Keratinocyte (primary cell): ENCODE results near the gene PARN. TPM values are rescaled to one million over a fixed set of nuclear protein-coding genes. Genes with fewer than 3 reads are reported as not detected.
"Not testable (repeated sequence)": the region's sequence is repeated elsewhere in the genome, so short reads cannot be mapped to it uniquely, and the experiment has no call there.

Experiments
- DNase-seq: peaks from one replicate; pipeline ENCODE4 v3.0.0-alpha.2; 2011; ENCODE audit warnings: low read depth, missing footprints, low spot score
- FAIRE-seq: peaks from 2 replicates; lab custom pipeline; 2011; peaks lifted over from hg19 to GRCh38; lab: Jason Lieb, UNC
- H2AFZ ChIP-seq: 2 replicates; pipeline ENCODE4 v1.6.0; 2012; ENCODE audit warnings: low read length, control low read depth, inconsistent platforms; ENCODE audit not compliant: control insufficient read depth
- H3K27ac ChIP-seq: 2 replicates; pipeline ENCODE4 v1.5.1; 2011; ENCODE audit warnings: low read length; ENCODE audit not compliant: control insufficient read depth, insufficient read depth
- H3K27me3 ChIP-seq: 3 replicates; pipeline ENCODE4 v1.6.0; 2011; ENCODE audit warnings: low read length; ENCODE audit not compliant: control insufficient read depth, insufficient read depth; ENCODE audit errors: extremely low read depth
- H3K36me3 ChIP-seq, 2 experiments: 2 replicates in 1 of 2; 3 replicates in 1 of 2; pipeline ENCODE4 v1.5.1; 2011; ENCODE audit warnings: low read length in 2 of 2, mild to moderate bottlenecking in 1 of 2; ENCODE audit not compliant: control insufficient read depth in 2 of 2, insufficient read depth in 2 of 2; ENCODE audit errors: extremely low read depth in 1 of 2
- H3K4me1 ChIP-seq: 3 replicates; pipeline ENCODE4 v1.5.1; 2011; ENCODE audit warnings: low read length; ENCODE audit not compliant: control insufficient read depth, insufficient read depth; ENCODE audit errors: extremely low read depth
- H3K4me2 ChIP-seq: 3 replicates; pipeline ENCODE4 v1.6.0; 2011; ENCODE audit warnings: low read depth, low read length; ENCODE audit not compliant: control insufficient read depth, insufficient read depth; ENCODE audit errors: extremely low read depth
- H3K4me3 ChIP-seq, 3 experiments: fragments of 200-600 bp in 1 of 3; sonication (generic) in 1 of 3; 2 replicates in 2 of 3; 3 replicates in 1 of 3; pipeline ENCODE4 v1.5.1; 2011 to 2016; ENCODE audit warnings: low read length in 3 of 3, mild to moderate bottlenecking in 3 of 3, control low read depth in 2 of 3, inconsistent platforms in 1 of 3, low read depth in 1 of 3, mixed read lengths in 1 of 3, mixed run types in 1 of 3, moderate library complexity in 1 of 3; ENCODE audit not compliant: control insufficient read depth in 2 of 3, insufficient read depth in 2 of 3; ENCODE audit errors: extremely low read depth in 1 of 3
- H3K79me2 ChIP-seq: 2 replicates; pipeline ENCODE4 v1.6.0; 2012; ENCODE audit warnings: low read length; ENCODE audit not compliant: control insufficient read depth, insufficient read depth
- H3K9ac ChIP-seq: 3 replicates; pipeline ENCODE4 v1.6.0; 2011; ENCODE audit warnings: low read length; ENCODE audit not compliant: control insufficient read depth, insufficient read depth; ENCODE audit errors: extremely low read depth
- H3K9me1 ChIP-seq: 3 replicates; pipeline ENCODE4 v1.6.0; 2011; ENCODE audit warnings: low read length; ENCODE audit not compliant: control insufficient read depth, insufficient read depth; ENCODE audit errors: extremely low read depth
- H3K9me3 ChIP-seq: 2 replicates; pipeline ENCODE4 v1.5.1; 2012; ENCODE audit warnings: low read depth, low read length; ENCODE audit not compliant: control insufficient read depth
- H4K20me1 ChIP-seq: 3 replicates; pipeline ENCODE4 v1.6.0; 2011; ENCODE audit warnings: low read length; ENCODE audit not compliant: control insufficient read depth, insufficient read depth; ENCODE audit errors: extremely low read depth
- EZH2 ChIP-seq: IDR thresholded peaks from one replicate; pipeline ENCODE4 v1.6.1; 2012; ENCODE audit warnings: inconsistent platforms, mild to moderate bottlenecking, low read length, moderate library complexity
- dilution Hi-C: fragments of 300-500 bp; cut with MboI; formaldehyde crosslinking; loops from one replicate; pipeline ENCODE4 v1.7.0; 2020; ENCODE audit warnings: low sequenced_read_pairs; ENCODE audit not compliant: extremely low pct_ligation_motif_present
- polyA plus RNA-seq, 5 experiments: library from polyadenylated mRNA; depleted of rRNA in 3 of 5; stranded (reverse) in 3 of 5; stranded (forward) in 1 of 5; unstranded in 1 of 5; fragments of >200 nt; gene quantifications; 1 replicate in 1 of 5; 2 replicates in 3 of 5; 3 replicates in 1 of 5; pipeline versions ENCODE4 v1.2.1 to v1.2.3, GENCODE V29; 2011 to 2012; ENCODE audit warnings: missing spikeins in 2 of 5, low read depth in 1 of 5, low replicate concordance in 1 of 5
- TF ChIP-seq, protein P1 (sequence below), 3 experiments: IDR thresholded peaks in 1 of 3; conservative IDR thresholded peaks in 1 of 3; optimal IDR thresholded peaks in 1 of 3; 2 replicates in 2 of 3; 3 replicates in 1 of 3; pipeline versions ENCODE3 to v1.5.1; 2011; ENCODE audit warnings: low read length in 3 of 3, mild to moderate bottlenecking in 3 of 3, moderate library complexity in 2 of 3, control low read depth in 1 of 3, inconsistent platforms in 1 of 3; ENCODE audit not compliant: insufficient read depth in 2 of 3; ENCODE audit errors: extremely low read depth in 1 of 3

PARN gene
- polyA plus RNA-seq, 1 donor (not counting 4 experiments of a cell fraction or from before 2014, with no cell fraction given), result 40.8 TPM

DNA sequence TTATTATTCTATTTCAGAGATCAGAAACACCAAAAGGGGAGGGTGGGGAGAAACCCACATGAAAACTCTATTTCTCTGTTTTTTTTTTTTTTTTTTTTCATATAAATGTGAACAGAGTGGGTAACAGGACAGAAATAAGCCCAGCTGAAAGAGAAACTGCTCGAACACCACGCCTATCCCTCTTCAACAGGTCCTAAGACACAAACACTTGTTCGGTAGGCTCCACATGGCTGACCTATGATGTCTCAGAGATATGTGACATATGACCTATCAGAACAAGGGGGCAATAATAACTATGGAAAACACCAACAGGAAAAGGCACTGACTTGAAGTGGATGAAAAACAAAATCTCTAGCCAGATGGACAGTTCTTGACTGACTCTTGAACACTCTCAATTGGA is 44.8 kb downstream of the PARN start:
- no peak for FAIRE-seq
- TF ChIP-seq, protein P1, sequence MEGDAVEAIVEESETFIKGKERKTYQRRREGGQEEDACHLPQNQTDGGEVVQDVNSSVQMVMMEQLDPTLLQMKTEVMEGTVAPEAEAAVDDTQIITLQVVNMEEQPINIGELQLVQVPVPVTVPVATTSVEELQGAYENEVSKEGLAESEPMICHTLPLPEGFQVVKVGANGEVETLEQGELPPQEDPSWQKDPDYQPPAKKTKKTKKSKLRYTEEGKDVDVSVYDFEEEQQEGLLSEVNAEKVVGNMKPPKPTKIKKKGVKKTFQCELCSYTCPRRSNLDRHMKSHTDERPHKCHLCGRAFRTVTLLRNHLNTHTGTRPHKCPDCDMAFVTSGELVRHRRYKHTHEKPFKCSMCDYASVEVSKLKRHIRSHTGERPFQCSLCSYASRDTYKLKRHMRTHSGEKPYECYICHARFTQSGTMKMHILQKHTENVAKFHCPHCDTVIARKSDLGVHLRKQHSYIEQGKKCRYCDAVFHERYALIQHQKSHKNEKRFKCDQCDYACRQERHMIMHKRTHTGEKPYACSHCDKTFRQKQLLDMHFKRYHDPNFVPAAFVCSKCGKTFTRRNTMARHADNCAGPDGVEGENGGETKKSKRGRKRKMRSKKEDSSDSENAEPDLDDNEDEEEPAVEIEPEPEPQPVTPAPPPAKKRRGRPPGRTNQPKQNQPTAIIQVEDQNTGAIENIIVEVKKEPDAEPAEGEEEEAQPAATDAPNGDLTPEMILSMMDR (optimal IDR thresholded peaks at IDR 0.05 in 1 of 3, IDR thresholded peaks at IDR 0.05 in 1 of 3, conservative IDR thresholded peaks at IDR 0.05 in 1 of 3; ENCODE audit: extremely low read depth in 1 of 3, insufficient read depth in 2 of 3, low read length in 3 of 3), result no peak
- no peak for TF ChIP-seq EZH2
- H3K4me1 ChIP-seq, result no peaks in the 10 kb centered on the region

DNA sequence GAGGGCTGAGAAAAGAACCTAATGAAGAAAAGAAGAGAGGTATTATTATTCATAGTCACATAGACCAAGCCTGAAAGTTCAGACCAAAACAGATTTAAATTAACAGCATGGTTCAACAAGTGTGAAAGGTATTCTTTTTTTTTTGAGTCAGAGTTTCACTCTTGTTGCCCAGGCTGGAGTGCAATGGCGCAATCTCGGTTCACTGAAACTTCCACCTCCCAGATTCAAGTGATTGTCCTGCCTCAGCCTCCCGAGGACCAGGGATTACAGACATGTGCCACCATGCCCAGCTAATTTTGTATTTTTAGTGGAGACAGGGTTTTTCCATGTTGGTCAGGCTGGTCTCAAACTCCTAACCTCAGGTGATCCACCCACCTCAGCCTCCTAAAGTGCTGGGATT is 49.1 kb downstream of the PARN start:
- DNase-seq, H3K27ac ChIP-seq, H2AFZ ChIP-seq, H3K4me2 ChIP-seq, dilution Hi-C loops, H3K9ac ChIP-seq, FAIRE-seq, H3K9me1 ChIP-seq, H3K4me1 ChIP-seq, H3K27me3 ChIP-seq, H4K20me1 ChIP-seq, H3K79me2 ChIP-seq, H3K9me3 ChIP-seq, H3K4me3 ChIP-seq: not testable (repeated sequence)
- peaks cover 16 to 29% of the 10 kb centered on the region in 2 experiments for H3K36me3 ChIP-seq

More for the DNA sequence above, 44.8 kb downstream of the PARN start:
- Histone ChIP-seq H3K9me3 (no peaks in the 10 kb centered on the region), H3K4me2 (no peak overlapping the region), H4K20me1 (no peaks in the 10 kb centered on the region), H3K27ac (no peak overlapping the region), H3K27me3 (no peaks in the 10 kb centered on the region), H3K36me3 (peaks cover 14 to 24% of the 10 kb centered on the region in 2 experiments), H3K79me2 (no peaks in the 10 kb centered on the region), H3K9ac (no peak overlapping the region), H3K9me1 (no peaks in the 10 kb centered on the region), H3K4me3 (no peak overlapping the region), H2AFZ (no peak overlapping the region)
- dilution Hi-C loops, result no loop called here
- no peak for DNase-seq

DNA sequence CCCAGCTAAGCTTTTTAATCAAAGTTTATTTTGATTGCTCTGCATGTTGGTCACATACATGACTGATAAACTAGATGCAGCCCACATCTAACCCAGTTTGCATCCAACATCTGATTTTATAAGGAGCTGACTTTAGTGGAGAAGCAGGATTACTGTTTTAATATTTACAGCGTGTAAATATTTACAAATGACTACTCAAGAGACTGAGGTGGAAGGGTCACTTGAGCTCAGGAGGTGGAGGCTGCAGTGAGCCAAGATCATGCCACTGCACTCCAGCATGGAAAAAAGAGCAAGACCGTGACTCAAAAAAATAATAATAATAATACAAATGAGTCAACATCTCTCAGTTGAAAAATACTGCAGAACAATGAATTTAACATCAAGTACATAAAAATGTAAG is 50.8 kb downstream of the PARN start:
- Histone ChIP-seq H3K4me2 (no peak overlapping the region), H3K36me3 (peaks cover 18 to 25% of the 10 kb centered on the region in 2 experiments), H3K27me3 (no peaks in the 10 kb centered on the region), H4K20me1 (no peaks in the 10 kb centered on the region), H3K9ac (no peak overlapping the region), H3K4me3 (no peak overlapping the region), H3K9me1 (no peaks in the 10 kb centered on the region), H3K27ac (no peak overlapping the region), H3K79me2 (no peaks in the 10 kb centered on the region), H2AFZ (no peak overlapping the region), H3K9me3 (no peaks in the 10 kb centered on the region), H3K4me1 (no peaks in the 10 kb centered on the region)
- dilution Hi-C loops, result no loop called here
- FAIRE-seq (no peak), DNase-seq (no peak)
- TF ChIP-seq, protein P1 (optimal IDR thresholded peaks at IDR 0.05 in 1 of 3, IDR thresholded peaks at IDR 0.05 in 1 of 3, conservative IDR thresholded peaks at IDR 0.05 in 1 of 3; ENCODE audit: extremely low read depth in 1 of 3, insufficient read depth in 2 of 3, low read length in 3 of 3), result no peak
- no peak for TF ChIP-seq EZH2
